ENCODE measurements around the gene VDAC2.
"Not testable (repeated sequence)": the region's sequence is repeated elsewhere in the genome, so short reads cannot be mapped to it uniquely, and the experiment has no call there.

Gene VDAC2

GRCh38 chr10:75199949-75200348, 10.6 kb upstream of the VDAC2 start:
- DNase-seq (ENCODE audit: low read depth) = not testable (repeated sequence)

GRCh38 chr10:75201793-75202307, 8.7 kb upstream of the VDAC2 start:
- no peak for DNase-seq (ENCODE audit: low read depth)

GRCh38 chr10:75202321-75203045, 8.1 kb upstream of the VDAC2 start:
- no peak for DNase-seq (ENCODE audit: low read depth)

GRCh38 chr10:75203046-75203620, 7.5 kb upstream of the VDAC2 start:
- not testable (repeated sequence) for DNase-seq (ENCODE audit: low read depth)

- DNase-seq (ENCODE audit: low read depth) = no peak
Measured at GRCh38 chr10:75203724-75204123, 6.9 kb upstream of the VDAC2 start.

GRCh38 chr10:75205908-75206307, 4.7 kb upstream of the VDAC2 start:
- DNase-seq (ENCODE audit: low read depth) = no peak

- DNase-seq (ENCODE audit: low read depth) = not testable (repeated sequence)
Measured at GRCh38 chr10:75206638-75207037, 4.0 kb upstream of the VDAC2 start.

- no peak for DNase-seq (ENCODE audit: low read depth)
Measured at GRCh38 chr10:75207079-75207856, 3.3 kb upstream of the VDAC2 start.

- DNase-seq (ENCODE audit: low read depth) = no peak
Measured at GRCh38 chr10:75207857-75208144, 2.8 kb upstream of the VDAC2 start.

- no peak for DNase-seq (ENCODE audit: low read depth)
Measured at GRCh38 chr10:75208181-75208580, 2.4 kb upstream of the VDAC2 start.

- no peak for DNase-seq (ENCODE audit: low read depth)
Measured at GRCh38 chr10:75209086-75209920, 1.3 kb upstream of the VDAC2 start.

- peak; percentile 73 for DNase-seq (ENCODE audit: low read depth)
Measured at GRCh38 chr10:75209921-75210281, 695 bp upstream of the VDAC2 start.

GRCh38 chr10:75211007-75211691, 553 bp downstream of the VDAC2 start:
- no peak for DNase-seq (ENCODE audit: low read depth)

GRCh38 chr10:75212343-75212742, 1.7 kb downstream of the VDAC2 start:
- DNase-seq (ENCODE audit: low read depth) = no peak

GRCh38 chr10:75220274-75220673, 9.7 kb downstream of the VDAC2 start:
- DNase-seq (ENCODE audit: low read depth) = no peak

- DNase-seq (ENCODE audit: low read depth) = not testable (repeated sequence)
Measured at GRCh38 chr10:75221492-75221891, 10.9 kb downstream of the VDAC2 start.

GRCh38 chr10:75223507-75223906, 12.9 kb downstream of the VDAC2 start:
- no peak for DNase-seq (ENCODE audit: low read depth)

GRCh38 chr10:75226095-75226494, 15.5 kb downstream of the VDAC2 start:
- no peak for DNase-seq (ENCODE audit: low read depth)

- no peak for DNase-seq (ENCODE audit: low read depth)
Measured at GRCh38 chr10:75226656-75227055, 16.1 kb downstream of the VDAC2 start.

GRCh38 chr10:75228278-75228677, 17.7 kb downstream of the VDAC2 start:
- no peak for DNase-seq (ENCODE audit: low read depth)

- DNase-seq (ENCODE audit: low read depth) = no peak
Measured at GRCh38 chr10:75228834-75229233, 18.2 kb downstream of the VDAC2 start.

GRCh38 chr10:75229971-75230370, 19.4 kb downstream of the VDAC2 start:
- DNase-seq (ENCODE audit: low read depth) = no peak
